ENCODE data around the gene HOXB2. TPM values are rescaled to one million over a fixed set of nuclear protein-coding genes. Genes with fewer than 3 reads are reported as not detected.

The HOXB2 gene
- total and polyA plus RNA-seq, 2 experiments from 2014 or later, result not detected

GRCh38 chr17:48546924-48547807 lies 2.3 kb upstream of the HOXB2 start:
- Mint-ChIP-seq H3K4me3 (no peak overlapping the region; the same call in 2 of the 3 replicates), H3K27me3 (ENCODE audit: insufficient read depth, low read depth, poor library complexity) (peaks cover 99% of the 10 kb centered on the region), H3K4me1 (peaks cover 68% of the 10 kb centered on the region), H3K27ac (no peak overlapping the region), H3K36me3 (ENCODE audit: low read depth) (peaks cover 4% of the 10 kb centered on the region; the same call in 1 of the 3 replicates), H3K9me3 (peaks cover 3% of the 10 kb centered on the region)
- H3F3A ChIP-seq (replicated peaks; ENCODE audit: low read depth), result peaks cover 33% of the 10 kb centered on the region
- peak overlapping the region; percentile 61 for H3K4me2 ChIP-seq
- DNase-seq (ENCODE audit: low spot score) (no peak), ATAC-seq (no peak)
- peaks cover 87% of the 10 kb centered on the region for H3K4me1 ChIP-seq (ENCODE audit: insufficient read depth)
- H3K9me2 ChIP-seq (ENCODE audit: insufficient read depth), result no peaks in the 10 kb centered on the region
- no peaks in the 10 kb centered on the region for H3K79me2 ChIP-seq (replicated peaks; ENCODE audit: insufficient read depth)
- TF ChIP-seq EZH2 (IDR thresholded peaks at IDR 0.05; ENCODE audit: low read depth, unreplicated experiment), result peak; percentile 64
- TF ChIP-seq JUNB (IDR thresholded peaks at IDR 0.05; ENCODE audit: unreplicated experiment), result no peak
- no peak for TF ChIP-seq EZH2phosphoT487 (IDR thresholded peaks at IDR 0.05; ENCODE audit: unreplicated experiment)
- no peak for TF ChIP-seq STAT1 (IDR thresholded peaks at IDR 0.05; ENCODE audit: unreplicated experiment)
- no peak for TF ChIP-seq POLR2AphosphoS5 (IDR thresholded peaks at IDR 0.05; ENCODE audit: low read depth)
- H4K20me1 ChIP-seq (replicated peaks; ENCODE audit: insufficient read depth), result peaks cover 18% of the 10 kb centered on the region
- peak overlapping the region; percentile 37 for H3K4me3 ChIP-seq
- H3K36me3 ChIP-seq (ENCODE audit: insufficient read depth), result no peaks in the 10 kb centered on the region
- no peak overlapping the region for H3K27ac ChIP-seq (ENCODE audit: low read depth)
- no peak overlapping the region for H2AFZ ChIP-seq
- H3K27me3 ChIP-seq (ENCODE audit: insufficient read depth), result peaks cover 100% of the 10 kb centered on the region

- Histone ChIP-seq H3K4me3 (peak overlapping the region; percentile 37), H3F3A (replicated peaks; ENCODE audit: low read depth) (peaks cover 33% of the 10 kb centered on the region), H3K4me1 (ENCODE audit: insufficient read depth) (peaks cover 85% of the 10 kb centered on the region), H3K27ac (ENCODE audit: low read depth) (no peak overlapping the region), H4K20me1 (replicated peaks; ENCODE audit: insufficient read depth) (peaks cover 18% of the 10 kb centered on the region), H3K27me3 (ENCODE audit: insufficient read depth) (peaks cover 100% of the 10 kb centered on the region), H2AFZ (no peak overlapping the region), H3K9me2 (ENCODE audit: insufficient read depth) (no peaks in the 10 kb centered on the region), H3K79me2 (replicated peaks; ENCODE audit: insufficient read depth) (no peaks in the 10 kb centered on the region), H3K36me3 (ENCODE audit: insufficient read depth) (no peaks in the 10 kb centered on the region), H3K4me2 (peak overlapping the region; percentile 61)
- H3K4me3 Mint-ChIP-seq, result peak overlapping the region; percentile 3; the same call in 2 of the 3 replicates
- ATAC-seq (peak; percentile 1; the same call in 1 of the 3 replicates), DNase-seq (ENCODE audit: low spot score) (peak; percentile 80)
- no peak overlapping the region for H3K27ac Mint-ChIP-seq
- peaks cover 3% of the 10 kb centered on the region for H3K9me3 Mint-ChIP-seq
- peaks cover 4% of the 10 kb centered on the region; the same call in 1 of the 3 replicates for H3K36me3 Mint-ChIP-seq (ENCODE audit: low read depth)
- peaks cover 67% of the 10 kb centered on the region for H3K4me1 Mint-ChIP-seq
- H3K27me3 Mint-ChIP-seq (ENCODE audit: insufficient read depth, low read depth, poor library complexity), result peaks cover 99% of the 10 kb centered on the region
- TF ChIP-seq EZH2 (IDR thresholded peaks at IDR 0.05; ENCODE audit: low read depth, unreplicated experiment) (peak; percentile 64), EZH2phosphoT487 (IDR thresholded peaks at IDR 0.05; ENCODE audit: unreplicated experiment) (no peak)
Observed at GRCh38 chr17:48546137-48546923, 1.4 kb upstream of the HOXB2 start.

GRCh38 chr17:48545539-48545938 lies 630 bp upstream of the HOXB2 start:
- ATAC-seq (no peak), DNase-seq (ENCODE audit: low spot score) (no peak)
- peaks cover 100% of the 10 kb centered on the region for H3K27me3 ChIP-seq (ENCODE audit: insufficient read depth)
- peaks cover 18% of the 10 kb centered on the region for H4K20me1 ChIP-seq (replicated peaks; ENCODE audit: insufficient read depth)
- H3K36me3 ChIP-seq (ENCODE audit: insufficient read depth), result no peaks in the 10 kb centered on the region; the same call in 1 of the 2 replicates
- H2AFZ ChIP-seq, result no peak overlapping the region
- H3K4me1 ChIP-seq (ENCODE audit: insufficient read depth), result peaks cover 89% of the 10 kb centered on the region
- Mint-ChIP-seq H3K4me1 (peaks cover 69% of the 10 kb centered on the region), H3K36me3 (ENCODE audit: low read depth) (peaks cover 4% of the 10 kb centered on the region; the same call in 1 of the 3 replicates), H3K4me3 (peak overlapping the region; percentile 55; the same call in 1 of the 3 replicates), H3K27ac (no peak overlapping the region), H3K9me3 (peaks cover 3% of the 10 kb centered on the region), H3K27me3 (ENCODE audit: insufficient read depth, low read depth, poor library complexity) (peaks cover 98% of the 10 kb centered on the region)
- peak overlapping the region; percentile 74 for H3K4me2 ChIP-seq
- no peaks in the 10 kb centered on the region for H3K9me2 ChIP-seq (ENCODE audit: insufficient read depth)
- no peaks in the 10 kb centered on the region for H3K79me2 ChIP-seq (replicated peaks; ENCODE audit: insufficient read depth)
- H3F3A ChIP-seq (replicated peaks; ENCODE audit: low read depth), result peaks cover 33% of the 10 kb centered on the region
- no peak overlapping the region for H3K4me3 ChIP-seq
- TF ChIP-seq ZNF114 (CRISPR knock-in tag; IDR thresholded peaks at IDR 0.05), result no peak
- no peak for TF ChIP-seq REST (IDR thresholded peaks at IDR 0.05; ENCODE audit: unreplicated experiment)
- H3K27ac ChIP-seq (ENCODE audit: low read depth), result no peak overlapping the region

Data from GM23338 (cell line).